Measurements from ENCODE around the gene TBC1D1.

Gene TBC1D1

GRCh38 chr4:38111024-38111423, 220.1 kb downstream of the TBC1D1 start:
- no peak for DNase-seq

- DNase-seq, result no peak
Observed at GRCh38 chr4:38111717-38112116, 220.8 kb downstream of the TBC1D1 start.

DNA sequence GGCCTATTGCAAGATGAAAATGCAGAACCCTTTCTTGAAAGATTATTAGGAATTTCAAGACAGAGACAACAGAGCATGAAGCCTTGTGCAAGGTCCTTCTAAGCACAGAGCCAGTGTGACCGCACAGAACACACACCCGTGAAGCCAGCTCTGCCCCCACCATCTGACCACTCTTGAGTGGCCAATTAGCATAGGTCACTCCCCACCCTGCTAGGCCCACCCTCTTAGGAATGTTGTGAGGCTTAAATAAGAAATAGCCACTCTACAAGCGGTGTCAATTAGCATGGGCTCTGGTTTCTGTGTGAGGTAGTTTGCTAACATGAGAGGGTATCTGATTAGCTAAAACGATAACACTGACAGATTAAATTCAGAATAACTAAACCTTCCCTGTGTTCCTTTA, 222.2 kb downstream of the TBC1D1 start:
- no peak for DNase-seq

DNA sequence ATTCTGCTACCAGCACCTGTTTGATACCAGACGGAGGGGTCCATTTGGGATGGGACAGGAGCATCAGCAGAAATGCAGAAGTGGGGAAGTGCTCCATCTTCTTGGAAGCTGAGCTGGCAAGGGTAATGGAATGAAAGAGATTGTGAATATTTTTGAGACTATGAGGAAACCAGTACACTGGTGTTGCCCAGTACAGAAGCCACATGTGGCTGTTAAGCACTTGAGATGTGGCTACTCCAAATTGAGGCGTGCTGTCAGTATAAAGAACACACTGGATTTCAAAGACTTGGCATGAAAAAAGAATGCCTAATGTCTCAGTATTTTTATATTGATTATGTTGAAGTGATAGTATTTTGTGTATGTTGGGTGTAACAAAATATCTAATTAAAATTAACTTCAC, 222.7 kb downstream of the TBC1D1 start:
- DNase-seq, result no peak

DNA sequence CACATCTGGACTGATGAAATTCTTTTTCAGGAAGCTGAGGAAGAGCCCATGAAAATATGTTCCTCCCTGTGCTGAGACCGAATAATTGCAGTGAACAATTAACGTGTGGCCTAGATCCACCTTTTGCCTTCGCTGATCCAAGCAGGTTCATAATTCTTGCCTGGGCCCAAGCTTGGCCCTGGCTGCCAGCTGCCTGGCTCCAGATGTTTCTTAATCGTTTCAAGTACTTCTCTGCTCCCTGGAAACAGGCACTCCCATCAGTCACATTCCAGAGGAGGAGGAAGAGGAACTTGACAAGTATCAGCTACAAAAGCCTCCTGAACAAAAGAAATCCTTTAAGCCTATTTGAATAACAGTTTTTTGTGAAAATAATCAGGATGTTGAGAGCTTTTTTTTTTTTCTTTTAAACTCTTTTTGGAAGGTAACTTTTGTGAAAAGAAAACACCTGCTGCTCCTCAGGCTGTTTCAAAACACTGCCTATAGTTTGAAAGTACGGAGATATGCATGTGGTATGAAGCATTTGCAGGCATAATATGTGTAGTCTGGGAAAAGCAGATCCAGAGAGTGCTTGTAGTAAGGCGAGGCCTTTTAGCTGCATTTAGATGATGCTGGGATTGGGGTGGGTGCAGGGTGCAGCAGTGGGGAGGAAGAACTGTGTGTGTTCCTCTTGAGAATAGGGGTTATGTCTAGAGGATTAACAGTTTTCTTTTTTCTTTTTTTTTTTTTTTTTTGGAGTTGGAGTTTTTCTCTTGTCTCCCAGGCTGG, 223.7 kb downstream of the TBC1D1 start:
- DNase-seq, result no peak

- DNase-seq, result no peak
Observed at GRCh38 chr4:38115601-38116000, 224.7 kb downstream of the TBC1D1 start.

DNA sequence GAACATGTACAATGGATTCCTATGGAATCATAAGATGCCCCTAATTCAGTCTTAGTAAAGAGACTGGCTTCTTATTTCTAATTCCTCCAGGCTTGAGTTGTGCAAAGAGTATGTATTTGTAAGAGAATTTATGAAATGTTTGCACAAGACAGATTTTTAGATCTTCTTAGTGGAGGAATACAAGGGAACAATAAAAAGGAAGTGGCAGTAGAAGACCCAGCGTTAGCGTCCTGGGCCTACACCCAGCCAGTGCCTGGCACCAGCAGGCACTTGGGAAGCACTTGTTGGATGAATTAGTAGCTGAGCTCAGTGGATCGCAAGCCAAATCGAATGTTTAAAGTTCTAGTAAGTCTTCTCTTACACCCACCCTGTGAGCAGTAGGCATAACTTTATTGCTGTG, 226.7 kb downstream of the TBC1D1 start:
- no peak for DNase-seq

DNA sequence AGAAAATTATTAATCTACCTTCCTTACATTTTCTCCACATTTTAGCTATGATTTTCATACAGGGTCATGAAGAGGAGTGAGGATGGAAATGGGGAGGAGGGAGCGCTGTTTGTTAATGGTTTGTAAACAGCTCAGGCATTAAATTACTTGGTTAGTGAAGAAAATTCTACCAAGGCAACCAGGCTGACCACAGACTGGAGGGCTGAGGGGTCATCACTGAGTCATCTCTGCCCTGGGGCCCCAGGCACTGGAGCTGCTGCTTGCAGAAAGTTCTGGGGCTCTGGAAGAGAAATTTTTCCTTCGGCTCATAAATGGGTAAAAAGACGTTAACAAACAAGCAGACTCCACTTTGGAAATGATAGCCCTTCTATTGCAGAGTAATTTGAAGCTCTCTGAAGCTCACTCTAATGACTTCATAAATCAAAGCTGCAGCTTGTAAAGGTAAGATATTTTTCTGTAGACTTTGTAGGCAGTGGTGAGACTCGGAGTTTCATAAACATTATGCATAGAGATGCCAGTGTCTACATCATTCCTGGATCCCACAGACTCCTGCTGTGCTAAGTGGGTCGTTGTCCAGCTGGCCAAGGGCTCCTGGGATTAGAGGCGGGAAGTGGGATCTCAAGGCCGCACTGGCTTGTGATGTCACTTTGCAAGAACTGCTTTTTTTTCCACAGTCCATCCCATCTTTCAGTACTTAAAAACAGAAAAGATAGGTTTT, 228.9 kb downstream of the TBC1D1 start:
- DNase-seq, result no peak

DNA sequence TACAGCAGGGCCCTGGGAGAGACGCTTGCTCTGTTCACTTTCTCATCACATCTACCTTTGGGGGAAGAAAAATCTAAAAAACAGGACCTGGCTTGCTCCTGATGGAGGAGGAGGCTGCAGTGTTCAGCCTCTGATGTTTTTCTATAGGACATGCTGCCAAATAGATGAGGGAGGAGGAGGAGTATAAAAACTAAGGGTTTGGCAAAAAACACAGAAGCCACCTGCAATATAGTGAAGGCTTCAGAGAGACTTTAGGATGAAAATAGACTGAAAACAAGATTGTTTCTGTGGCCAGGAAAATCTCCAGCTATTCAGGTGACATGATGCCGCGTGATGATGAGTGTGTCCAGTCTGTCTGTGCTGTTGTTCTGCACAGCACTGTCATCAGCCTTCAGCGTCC, 229.9 kb downstream of the TBC1D1 start:
- no peak for DNase-seq

DNA sequence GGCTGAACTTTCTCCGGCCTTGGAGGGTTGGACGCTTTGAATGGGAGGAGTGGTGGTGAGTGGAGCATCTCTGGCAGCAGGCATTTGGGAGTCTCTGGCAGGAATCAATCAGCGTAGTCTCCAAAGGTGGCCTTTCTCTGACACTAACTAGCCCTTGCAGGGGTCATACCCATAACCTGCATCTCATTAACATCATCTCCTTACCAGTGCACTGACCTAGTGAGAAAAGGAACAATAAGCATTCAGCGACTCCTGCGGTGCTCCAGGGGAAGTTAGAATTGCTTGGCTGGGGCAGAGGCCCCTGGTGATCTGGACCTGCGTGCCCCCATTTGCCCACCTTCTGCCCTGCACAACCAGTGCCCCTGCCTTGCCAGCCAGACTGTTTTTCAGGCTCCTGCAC, 231.2 kb downstream of the TBC1D1 start:
- no peak for DNase-seq

DNA sequence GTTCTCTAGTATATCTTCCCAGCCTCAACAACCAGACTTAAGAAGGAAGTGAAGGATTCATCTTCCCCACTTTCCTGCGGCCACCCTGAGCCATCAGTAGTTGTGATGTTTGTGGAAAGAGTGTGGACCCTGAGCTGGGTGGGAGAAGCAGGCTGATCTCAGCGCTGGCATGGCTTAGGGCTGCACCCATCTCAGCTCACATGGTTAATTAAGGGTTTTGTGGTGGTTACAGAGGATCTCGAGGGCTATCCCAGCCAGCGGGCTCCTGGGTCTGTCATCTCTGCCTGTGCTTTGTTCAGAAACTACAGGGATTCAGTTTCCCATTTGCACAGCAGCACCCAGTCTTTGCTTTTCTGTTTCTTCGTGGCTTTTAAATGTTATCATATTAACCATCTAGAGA, 232.7 kb downstream of the TBC1D1 start:
- no peak for DNase-seq

DNA sequence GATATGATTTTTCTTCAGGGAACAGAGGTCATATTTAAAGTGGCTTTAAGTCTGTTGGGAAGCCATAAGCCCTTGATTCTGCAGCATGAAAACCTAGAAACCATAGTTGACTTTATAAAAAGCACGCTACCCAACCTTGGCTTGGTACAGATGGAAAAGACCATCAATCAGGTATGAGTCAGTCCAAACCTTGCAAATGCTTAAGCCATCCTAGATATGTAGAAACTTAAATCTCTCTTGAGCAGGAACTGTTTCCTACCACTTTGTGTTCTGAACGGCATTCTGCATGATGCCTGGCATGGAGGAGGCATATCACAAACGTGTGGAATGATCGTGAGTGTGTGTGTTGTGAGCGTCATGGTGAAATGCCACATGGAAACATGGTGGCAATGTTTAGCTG, 234.1 kb downstream of the TBC1D1 start:
- DNase-seq, result no peak

DNA sequence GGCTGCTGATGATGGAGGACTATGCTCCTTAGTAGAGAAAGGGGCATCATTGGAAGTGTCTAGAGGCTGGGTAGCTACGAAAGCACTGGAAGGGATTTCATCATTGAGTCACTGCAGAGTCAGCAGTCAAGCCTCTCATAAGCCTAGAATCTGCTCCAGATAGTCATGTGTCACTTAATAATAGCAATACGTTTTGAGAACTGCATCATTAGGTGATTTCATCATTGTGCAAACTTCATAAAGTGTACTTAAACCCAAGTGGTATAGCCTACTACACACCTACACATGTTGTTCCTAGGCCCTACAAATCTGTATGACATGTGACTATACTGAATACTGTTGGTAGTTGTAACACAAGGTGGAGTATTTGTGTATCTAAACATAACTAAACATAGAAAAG, 234.9 kb downstream of the TBC1D1 start:
- no peak for DNase-seq

- no peak for DNase-seq
Observed at GRCh38 chr4:38128478-38129459, 237.9 kb downstream of the TBC1D1 start.

- no peak for DNase-seq
Observed at GRCh38 chr4:38129460-38130227, 238.8 kb downstream of the TBC1D1 start.

DNA sequence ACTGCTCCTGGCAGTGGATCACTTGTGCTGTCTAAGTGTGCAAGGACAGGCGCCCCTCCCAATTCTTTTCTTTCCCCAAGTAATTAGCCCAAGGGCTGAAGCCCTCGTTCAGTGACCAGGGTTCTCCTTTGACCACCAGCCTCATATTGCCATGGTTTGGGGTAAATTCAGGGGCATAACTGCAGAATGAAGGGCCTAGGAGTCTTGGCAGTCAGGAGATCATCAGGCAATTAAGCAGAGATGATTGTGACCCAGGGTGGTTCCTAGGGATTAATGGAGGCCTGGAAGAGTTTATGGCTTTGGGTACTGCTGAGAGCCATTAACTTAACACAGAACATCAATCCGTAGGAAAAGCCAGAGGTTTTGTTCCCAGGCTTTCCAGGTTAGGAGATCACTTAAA, 240.0 kb downstream of the TBC1D1 start:
- no peak for DNase-seq

DNA sequence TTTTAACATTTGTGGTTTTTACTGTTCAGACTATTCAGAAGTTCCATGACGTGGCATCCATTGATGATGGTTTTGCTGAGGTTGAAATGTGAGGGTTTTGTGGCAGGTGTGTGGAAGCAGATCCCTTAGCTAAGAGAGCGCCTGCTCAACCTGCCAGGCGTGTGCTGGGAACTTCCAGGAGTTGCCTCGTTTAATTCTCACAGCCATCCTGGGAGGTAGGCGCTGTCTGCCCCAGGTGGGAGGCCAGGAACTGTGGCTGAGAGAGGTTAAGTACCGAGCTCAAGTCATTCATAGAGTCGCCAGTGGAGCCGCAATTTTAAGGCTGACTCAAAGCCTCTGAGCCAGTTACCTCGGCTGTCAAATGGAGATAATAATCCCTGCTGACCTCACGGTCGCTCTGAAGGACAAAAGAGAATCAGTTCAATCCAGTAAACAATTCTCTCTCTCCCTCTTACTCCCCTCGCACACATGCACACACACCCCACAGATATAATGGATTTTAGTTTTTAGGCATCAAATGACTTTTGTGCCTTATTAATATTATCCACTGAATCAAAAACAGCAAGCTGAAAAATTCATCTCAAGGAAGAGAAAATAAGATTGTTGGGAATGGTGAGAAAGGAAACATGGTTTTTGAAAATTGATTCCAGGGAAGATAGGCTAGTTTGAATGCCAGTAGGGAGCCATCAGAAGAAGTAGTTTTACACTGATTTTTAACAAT, 240.6 kb downstream of the TBC1D1 start:
- DNase-seq, result no peak

GRCh38 chr4:38132107-38132673, 241.3 kb downstream of the TBC1D1 start:
- no peak for DNase-seq

DNA sequence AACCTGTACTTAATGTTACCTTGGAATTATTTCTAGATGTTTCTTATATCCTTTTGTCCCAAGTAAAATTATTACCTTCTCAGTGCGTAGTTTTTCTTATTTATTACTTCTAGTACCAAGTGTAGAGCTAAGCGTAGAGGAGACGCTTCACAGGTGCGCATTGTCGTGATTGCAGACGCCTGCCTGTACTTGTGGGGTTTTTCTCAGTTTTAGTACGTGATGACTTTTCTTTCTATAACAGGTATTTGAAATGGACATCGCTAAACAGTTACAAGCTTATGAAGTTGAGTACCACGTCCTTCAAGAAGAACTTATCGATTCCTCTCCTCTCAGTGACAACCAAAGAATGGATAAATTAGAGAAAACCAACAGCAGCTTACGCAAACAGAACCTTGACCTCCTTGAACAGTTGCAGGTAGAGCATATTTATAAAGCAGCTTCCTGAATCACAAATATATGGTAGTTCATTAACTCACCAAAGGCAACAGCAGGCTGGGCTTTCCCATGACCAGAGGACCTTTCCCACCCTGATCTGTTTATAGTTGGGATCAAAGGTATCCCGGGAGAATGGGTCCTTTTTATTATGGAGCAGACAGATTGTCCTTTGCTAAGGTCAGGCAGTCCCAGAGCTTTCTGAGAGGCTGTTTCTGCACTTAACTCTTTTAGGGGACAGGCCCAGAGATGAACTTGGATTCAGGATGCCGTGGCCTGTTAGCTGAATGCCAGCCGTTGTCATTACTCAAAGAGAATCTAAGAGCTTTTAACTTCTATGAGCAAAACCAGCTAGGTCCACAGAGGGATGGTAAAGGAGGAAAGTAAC, 242.2 kb downstream of the TBC1D1 start:
- no peak for DNase-seq

DNA sequence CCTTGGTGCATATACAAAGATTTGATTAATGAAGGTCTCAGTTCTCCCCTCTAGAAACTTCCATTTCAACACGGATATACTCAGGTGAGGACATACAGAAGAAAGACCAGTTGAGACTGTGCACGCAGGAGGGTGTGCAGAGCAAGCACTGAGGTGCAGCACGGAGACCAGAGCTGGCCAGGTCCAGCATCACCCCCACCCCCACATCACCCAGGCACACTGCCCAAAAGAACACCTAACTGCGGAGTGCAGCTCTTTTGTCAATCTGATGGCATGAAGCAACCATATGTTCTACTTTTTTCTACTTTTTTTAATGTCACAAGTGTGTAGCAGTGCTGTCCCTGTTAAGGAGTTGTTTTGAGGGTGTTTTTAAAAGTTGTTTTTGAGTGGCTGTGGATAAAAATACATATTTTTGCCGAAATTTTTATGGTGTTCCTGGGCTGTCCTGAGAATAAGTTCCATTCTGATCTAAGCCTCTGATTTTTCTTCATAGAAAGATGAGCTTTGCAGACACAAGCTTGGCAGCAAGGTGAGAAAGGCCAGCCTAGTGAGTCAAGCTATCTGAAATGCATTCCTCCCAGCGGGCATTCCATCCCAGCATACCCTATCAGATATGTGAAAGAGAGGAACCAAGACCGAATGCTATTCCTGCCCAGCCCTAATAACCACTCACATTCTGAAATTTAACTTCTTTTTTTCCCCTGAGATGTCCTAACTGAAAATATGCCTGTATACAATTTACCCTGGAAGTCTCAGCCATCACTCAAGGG, 243.0 kb downstream of the TBC1D1 start:
- no peak for DNase-seq

All from NCI-H1417 treated with DMSO at 0.1 percent for 48 hours (cell line).